ENCODE data around the gene MRPS18B. TPM values are rescaled to one million over a fixed set of nuclear protein-coding genes. Genes with fewer than 3 reads are reported as not detected.

The MRPS18B gene
- total RNA-seq, 1 donor from 2014 or later = 48.9 TPM

- ATAC-seq (peak; percentile 97), DNase-seq (peak; percentile 96)
- Histone ChIP-seq H3K9me3 (no peaks in the 10 kb centered on the region), H3K36me3 (peaks cover 53% of the 10 kb centered on the region), H3K4me3 (peak within 1 kb of the TSS; percentile 95), H3K27me3 (no peaks in the 10 kb centered on the region), H3K4me1 (peaks cover 16% of the 10 kb centered on the region), H3K27ac (peak within 1 kb of the TSS; percentile 68)
- intact Hi-C loops (cut with DNase I) = no loop called here
- TF ChIP-seq, protein P1, sequence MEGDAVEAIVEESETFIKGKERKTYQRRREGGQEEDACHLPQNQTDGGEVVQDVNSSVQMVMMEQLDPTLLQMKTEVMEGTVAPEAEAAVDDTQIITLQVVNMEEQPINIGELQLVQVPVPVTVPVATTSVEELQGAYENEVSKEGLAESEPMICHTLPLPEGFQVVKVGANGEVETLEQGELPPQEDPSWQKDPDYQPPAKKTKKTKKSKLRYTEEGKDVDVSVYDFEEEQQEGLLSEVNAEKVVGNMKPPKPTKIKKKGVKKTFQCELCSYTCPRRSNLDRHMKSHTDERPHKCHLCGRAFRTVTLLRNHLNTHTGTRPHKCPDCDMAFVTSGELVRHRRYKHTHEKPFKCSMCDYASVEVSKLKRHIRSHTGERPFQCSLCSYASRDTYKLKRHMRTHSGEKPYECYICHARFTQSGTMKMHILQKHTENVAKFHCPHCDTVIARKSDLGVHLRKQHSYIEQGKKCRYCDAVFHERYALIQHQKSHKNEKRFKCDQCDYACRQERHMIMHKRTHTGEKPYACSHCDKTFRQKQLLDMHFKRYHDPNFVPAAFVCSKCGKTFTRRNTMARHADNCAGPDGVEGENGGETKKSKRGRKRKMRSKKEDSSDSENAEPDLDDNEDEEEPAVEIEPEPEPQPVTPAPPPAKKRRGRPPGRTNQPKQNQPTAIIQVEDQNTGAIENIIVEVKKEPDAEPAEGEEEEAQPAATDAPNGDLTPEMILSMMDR (IDR thresholded peaks at IDR 0.05) = peak; percentile 89
Measured at GRCh38 chr6:30672445-30673253, 55.0 kb downstream of the MRPS18B start, which contains the start of gene DHX16. DHX16 (minus strand) TSS chr6:30673006; CDS start chr6:30672841, 165 bp downstream.

Small RNA genes lying within 50 kb of the gene (microRNA-seq; reads per million reads assigned to microRNA genes)
- 26.8 reads per million, percentile 49 among the genes with 10 or more reads in this experiment for gene MIR877 (ENCODE audit: borderline microRNAs expressed)

Other genes with a start within 250 kb of the MRPS18B start
- gene HLA-E, start 128.3 kb upstream of the MRPS18B start, total RNA-seq = 1,028 TPM
- gene GNL1, start 61.4 kb upstream of the MRPS18B start, total RNA-seq = 54.8 TPM
- 6.9 TPM for gene PRR3, start 60.5 kb upstream of the MRPS18B start, total RNA-seq
- gene ABCF1, start 46.4 kb upstream of the MRPS18B start, total RNA-seq = 42.5 TPM
- gene PPP1R10, start 597 bp upstream of the MRPS18B start, total RNA-seq = 68.3 TPM
- gene ATAT1, start 9.0 kb downstream of the MRPS18B start, total RNA-seq = 7.8 TPM
- 22.8 TPM for gene C6orf136, start 29.3 kb downstream of the MRPS18B start, total RNA-seq
- gene DHX16, start 55.2 kb downstream of the MRPS18B start, total RNA-seq = 27.4 TPM
- gene PPP1R18, start 68.8 kb downstream of the MRPS18B start, total RNA-seq = 72.8 TPM
- gene NRM, start 73.1 kb downstream of the MRPS18B start, total RNA-seq = 9.5 TPM
- 32.8 TPM for gene MDC1, start 99.4 kb downstream of the MRPS18B start, total RNA-seq
- gene TUBB, start 102.5 kb downstream of the MRPS18B start, total RNA-seq = 243 TPM
- gene FLOT1, start 124.8 kb downstream of the MRPS18B start, total RNA-seq = 175 TPM
- 35.4 TPM for gene IER3, start 126.7 kb downstream of the MRPS18B start, total RNA-seq